Nucleus accumbens (tissue), 56 donors: ENCODE results near the gene NOXA1.
A peak's percentile ranks its signal among the peaks of the same experiment; 100 is the strongest.

Source experiments
- DNase-seq, 56 donors: peaks; one replicate each; lab custom pipeline; 2025; lab: John Stamatoyannopoulos, UW

NOXA1 gene

GRCh38 chr9:137387114-137387890, 35.9 kb upstream of the NOXA1 start:
- no peak for DNase-seq

GRCh38 chr9:137387891-137388560, 35.2 kb upstream of the NOXA1 start:
- no peak for DNase-seq

DNA sequence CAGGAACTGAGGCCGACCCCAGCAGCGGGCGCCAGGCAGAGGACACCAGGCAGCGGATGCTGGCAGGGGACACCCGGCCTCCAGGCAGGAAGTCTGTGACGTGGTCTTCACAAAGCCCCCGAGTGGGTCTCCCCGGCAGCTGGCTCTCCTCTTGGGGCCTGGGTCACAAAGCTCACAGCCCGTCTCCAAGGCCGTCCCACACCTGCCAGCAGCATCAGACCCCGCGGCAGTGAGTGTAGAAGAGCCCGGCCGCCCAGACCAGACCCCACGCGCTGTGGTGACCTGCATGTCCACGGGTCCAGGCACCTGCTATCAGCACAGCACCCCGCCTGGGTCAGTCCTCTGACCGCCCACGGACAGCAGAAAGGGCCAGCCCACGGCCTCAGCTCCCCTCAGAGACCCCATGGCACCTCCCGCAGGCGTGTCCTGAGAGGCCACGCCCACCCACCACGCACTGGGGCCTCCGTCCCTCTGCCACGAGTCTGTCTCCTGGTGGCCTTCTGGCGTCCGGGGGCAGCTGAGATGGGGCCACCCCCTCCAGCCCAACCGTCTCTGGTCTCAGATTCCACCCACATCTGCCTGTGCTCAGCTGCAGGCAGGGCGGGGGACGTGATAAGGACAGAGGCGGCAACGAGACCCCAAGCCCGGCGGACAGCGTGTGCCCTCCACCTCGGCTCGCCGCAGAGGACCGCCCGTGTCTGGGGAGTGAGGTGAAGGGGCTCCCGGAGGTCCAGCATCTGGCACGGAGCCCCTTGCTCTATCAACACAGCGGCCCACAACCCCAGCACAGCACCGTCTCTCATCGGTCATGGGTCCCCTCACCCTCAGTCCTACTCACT, 34.4 kb upstream of the NOXA1 start:
- DNase-seq: no peak

- no peak for DNase-seq
Observed at GRCh38 chr9:137389428-137389746, 33.8 kb upstream of the NOXA1 start.

GRCh38 chr9:137390553-137391410, 32.4 kb upstream of the NOXA1 start:
- peak in 25 of 56 donors; percentile 1 to 59 (median 15) for DNase-seq

GRCh38 chr9:137391411-137391754, 31.8 kb upstream of the NOXA1 start:
- DNase-seq: no peak

GRCh38 chr9:137392232-137393007, 30.8 kb upstream of the NOXA1 start:
- no peak for DNase-seq

GRCh38 chr9:137393176-137394150, 29.7 kb upstream of the NOXA1 start:
- no peak for DNase-seq

- DNase-seq: no peak
Observed at GRCh38 chr9:137394866-137395665, 28.1 kb upstream of the NOXA1 start.

DNA sequence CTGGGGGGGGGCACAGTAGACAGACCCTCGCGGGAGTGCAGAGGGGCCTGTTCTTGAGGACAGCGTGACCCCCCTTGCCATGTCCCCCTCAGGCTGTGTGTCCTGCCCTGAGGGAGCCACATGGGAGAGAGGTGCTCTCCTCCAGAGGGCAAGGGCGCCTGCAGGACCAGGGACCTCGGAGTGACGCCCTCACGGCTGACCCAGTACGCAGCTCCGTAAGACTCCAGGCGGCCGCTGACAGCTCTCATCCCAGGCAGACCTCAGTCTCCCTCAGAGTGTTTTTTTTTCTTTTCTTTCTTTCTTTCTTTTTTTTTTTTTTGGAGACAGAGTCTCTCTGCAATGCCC, 27.6 kb upstream of the NOXA1 start:
- DNase-seq: no peak

- no peak for DNase-seq
Observed at GRCh38 chr9:137396227-137396626, 27.0 kb upstream of the NOXA1 start.

- no peak for DNase-seq
Observed at GRCh38 chr9:137396634-137397367, 26.4 kb upstream of the NOXA1 start.

DNA sequence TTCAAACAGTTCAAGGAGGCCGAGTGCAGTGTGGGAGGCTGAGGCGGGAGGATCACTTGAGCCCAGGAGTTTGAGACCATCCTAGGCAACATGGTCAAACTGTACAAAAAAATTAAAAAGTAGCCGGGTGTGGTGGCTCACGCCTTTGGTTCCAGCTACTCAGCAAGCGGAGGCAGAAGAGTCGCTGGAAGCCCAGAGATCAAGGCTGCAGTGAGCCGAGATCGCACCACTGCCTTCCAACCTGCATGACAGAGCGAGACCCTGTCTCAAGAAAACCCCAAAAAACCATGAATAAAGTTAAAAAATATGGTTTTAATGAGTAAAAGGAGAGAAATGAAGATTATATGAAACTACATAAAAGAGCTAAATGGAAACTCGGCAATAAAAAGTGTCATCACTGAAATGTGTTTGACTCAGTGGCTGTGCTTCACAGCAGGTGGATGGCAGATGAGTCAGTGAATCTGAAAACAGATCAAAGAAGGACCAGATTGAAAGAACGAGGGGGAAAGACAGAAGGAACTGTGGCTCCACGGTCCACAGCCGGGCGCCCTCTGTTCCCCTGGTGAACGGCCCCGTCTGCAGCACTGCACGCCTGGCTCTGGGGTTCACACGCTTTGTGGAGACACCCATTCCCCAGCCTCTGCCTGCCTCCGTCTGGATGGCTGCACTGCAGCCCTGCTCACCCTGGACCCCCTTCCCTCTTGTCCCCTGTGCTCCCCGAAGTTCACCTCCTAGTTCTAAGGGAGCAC, 25.3 kb upstream of the NOXA1 start:
- no peak for DNase-seq

DNA sequence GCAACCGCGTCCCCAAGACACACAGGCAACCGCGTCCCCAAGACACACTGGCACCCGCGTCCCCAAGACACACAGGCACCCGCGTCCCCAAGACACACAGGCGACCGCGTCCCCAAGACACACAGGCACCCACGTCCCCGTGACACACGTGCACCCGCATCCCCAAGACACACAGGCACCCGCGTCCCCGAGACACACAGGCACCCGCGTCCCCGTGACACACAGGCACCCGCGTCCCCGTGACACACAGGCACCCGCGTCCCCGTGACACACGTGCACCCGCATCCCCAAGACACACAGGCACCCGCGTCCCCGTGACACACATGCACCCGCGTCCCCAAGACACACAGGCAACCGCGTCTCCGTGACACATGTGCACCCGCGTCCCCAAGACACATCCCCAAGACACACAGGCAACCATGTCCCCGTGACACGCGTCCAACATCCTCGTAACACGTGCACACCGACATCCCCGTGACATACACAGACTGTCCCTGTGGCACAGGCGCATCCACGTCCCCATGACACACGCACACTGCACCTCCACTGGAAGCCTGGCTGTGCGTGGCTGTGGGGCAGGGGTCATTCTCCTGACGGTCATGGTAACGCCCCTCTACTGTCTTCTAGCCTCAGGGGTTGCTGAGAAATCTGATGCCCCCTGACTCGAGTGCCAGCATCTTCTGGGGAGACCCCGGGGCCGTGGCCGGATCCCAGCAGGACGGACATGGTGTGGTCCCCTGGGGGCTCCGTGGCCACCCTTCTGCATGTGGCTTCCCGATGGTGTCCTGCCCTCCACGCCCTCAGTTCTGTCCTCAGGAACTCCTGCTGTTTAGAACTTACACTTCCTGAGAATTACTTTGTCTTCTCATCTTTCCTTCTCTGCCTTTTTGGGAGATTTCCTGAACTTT, 24.4 kb upstream of the NOXA1 start:
- no peak for DNase-seq

GRCh38 chr9:137402746-137403145, 20.4 kb upstream of the NOXA1 start:
- DNase-seq: no peak
